Activated T-helper 17 cell treated with anti-CD3 and anti-CD28 coated beads, Interleukin-2, amount 50 U/mL, for 72 hours (primary cell): ENCODE results near the gene HDAC4. TPM values are rescaled to one million over a fixed set of nuclear protein-coding genes. Genes with fewer than 3 reads are reported as not detected.

Experiments used
- ATAC-seq: fragments of 150-1000 bp; cut with Tn5 transposase; replicated peaks from 2 replicates; pipeline ENCODE4 v1.10.0; 2021; ENCODE audit warnings: mild to moderate bottlenecking, moderate library complexity
- H3K27ac Mint-ChIP-seq: one replicate; pipeline ENCODE4 v1.8.0; 2022; ENCODE audit warnings: mixed read lengths
- H3K27me3 Mint-ChIP-seq: one replicate; pipeline ENCODE4 v1.8.0; 2022; ENCODE audit warnings: mixed read lengths
- H3K36me3 Mint-ChIP-seq: one replicate; pipeline ENCODE4 v1.8.0; 2022; ENCODE audit warnings: low read depth, mild to moderate bottlenecking, mixed read lengths
- H3K4me1 Mint-ChIP-seq: one replicate; pipeline ENCODE4 v1.8.0; 2022; ENCODE audit warnings: mixed read lengths
- H3K4me3 Mint-ChIP-seq: one replicate; pipeline ENCODE4 v1.8.0; 2022; ENCODE audit warnings: mild to moderate bottlenecking, mixed read lengths
- H3K9me3 Mint-ChIP-seq: one replicate; pipeline ENCODE4 v1.8.0; 2022; ENCODE audit warnings: mixed read lengths
- total RNA-seq, 2 donors: library from RNA; stranded (reverse); gene quantifications; one replicate each; pipeline ENCODE4 v1.2.3, GENCODE V29; 2022

Gene HDAC4
- total RNA-seq, 2 donors from 2014 or later: 34.3 to 52.9 TPM

DNA sequence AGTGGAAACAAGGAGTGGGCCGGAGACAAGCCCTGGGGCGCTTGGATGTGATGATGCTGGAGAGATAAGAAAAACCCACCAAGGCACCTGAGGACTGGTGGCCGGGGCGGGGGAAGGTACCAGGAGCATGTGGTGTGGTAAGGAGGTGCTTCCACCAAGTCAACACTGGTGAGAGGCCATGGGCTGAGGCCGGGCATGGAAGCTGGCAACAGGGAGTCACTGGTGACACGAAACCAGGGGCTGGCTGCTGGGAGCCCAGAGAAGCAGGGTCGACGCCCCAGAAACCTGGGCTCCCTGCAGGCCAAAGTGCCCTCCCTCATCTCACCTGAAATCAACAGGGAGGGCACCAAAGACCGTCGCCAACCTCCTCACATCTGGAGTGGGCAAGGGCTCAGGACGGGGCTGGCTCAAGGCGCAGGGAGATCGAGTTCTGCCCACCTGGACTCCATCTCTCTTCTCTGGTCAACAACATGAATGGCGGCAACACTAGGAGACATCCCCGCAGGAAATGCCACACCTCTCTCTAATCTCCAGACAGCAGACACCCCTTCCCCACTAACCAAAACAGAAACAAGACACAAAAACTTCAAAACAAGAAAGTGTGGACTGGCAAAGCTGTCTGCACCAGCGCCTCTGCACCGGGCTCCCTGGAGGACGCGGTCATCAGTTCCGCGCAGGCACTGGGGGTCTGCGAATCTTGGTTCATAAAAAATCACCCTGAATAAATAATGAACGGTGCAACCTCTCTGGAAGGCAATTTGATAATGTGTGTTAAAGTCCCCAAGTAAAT is 185.5 kb downstream of the HDAC4 start:
- no peak overlapping the region for H3K4me3 Mint-ChIP-seq
- peaks cover 37% of the 10 kb centered on the region for H3K4me1 Mint-ChIP-seq
- no peaks in the 10 kb centered on the region for H3K36me3 Mint-ChIP-seq
- peak overlapping the region; percentile 28 for H3K27ac Mint-ChIP-seq
- no peaks in the 10 kb centered on the region for H3K9me3 Mint-ChIP-seq
- H3K27me3 Mint-ChIP-seq: no peaks in the 10 kb centered on the region
- ATAC-seq: no peak

DNA sequence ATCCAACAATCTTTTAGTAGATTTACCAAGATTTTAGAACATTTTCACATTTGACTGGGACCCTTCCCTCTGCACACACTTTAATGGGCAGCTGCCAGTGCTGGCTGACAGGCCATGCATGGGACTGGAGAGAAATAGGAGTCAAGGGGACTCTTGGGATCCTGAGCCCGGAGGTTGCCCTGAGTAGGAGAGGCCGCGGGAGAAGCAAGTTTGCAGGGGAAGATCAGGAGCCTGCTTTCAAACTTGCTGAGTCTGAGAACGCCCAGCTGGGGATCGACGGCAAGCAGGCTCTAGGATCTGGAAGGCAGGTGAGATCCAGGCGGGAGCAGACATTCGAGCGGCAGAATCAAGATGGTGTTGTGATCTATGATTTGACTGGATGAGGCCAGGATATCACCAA is 186.1 kb downstream of the HDAC4 start:
- H3K9me3 Mint-ChIP-seq: no peaks in the 10 kb centered on the region
- no peak overlapping the region for H3K4me3 Mint-ChIP-seq
- peak overlapping the region; percentile 28 for H3K27ac Mint-ChIP-seq
- no peaks in the 10 kb centered on the region for H3K36me3 Mint-ChIP-seq
- H3K27me3 Mint-ChIP-seq: no peaks in the 10 kb centered on the region
- peaks cover 31% of the 10 kb centered on the region for H3K4me1 Mint-ChIP-seq
- ATAC-seq: no peak

DNA sequence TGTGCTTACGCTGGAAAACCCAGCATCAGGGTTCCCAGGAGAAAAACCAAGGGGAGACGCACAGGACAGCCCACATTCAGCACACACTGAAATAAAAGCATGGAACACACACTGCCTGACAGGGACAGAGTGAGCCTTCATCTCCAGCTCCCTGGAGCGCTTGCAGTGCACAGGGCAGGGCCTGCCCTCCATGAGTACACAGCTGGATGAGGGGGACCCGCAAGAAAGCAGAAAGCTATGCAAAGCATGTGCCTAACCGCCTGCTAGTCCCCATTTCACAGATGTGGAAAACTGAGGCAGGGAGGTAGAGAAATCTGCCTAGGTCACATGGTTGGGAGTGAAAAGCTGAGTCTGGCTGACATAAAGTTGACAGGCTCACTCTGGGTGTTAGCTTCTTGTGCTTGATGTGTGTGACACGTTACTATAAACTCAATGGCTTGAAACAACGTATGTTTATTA is 187.1 kb downstream of the HDAC4 start:
- ATAC-seq: no peak
- no peaks in the 10 kb centered on the region for H3K9me3 Mint-ChIP-seq
- H3K4me3 Mint-ChIP-seq: no peak overlapping the region
- H3K27ac Mint-ChIP-seq: no peak overlapping the region
- peaks cover 29% of the 10 kb centered on the region for H3K4me1 Mint-ChIP-seq
- no peaks in the 10 kb centered on the region for H3K27me3 Mint-ChIP-seq
- no peaks in the 10 kb centered on the region for H3K36me3 Mint-ChIP-seq

DNA sequence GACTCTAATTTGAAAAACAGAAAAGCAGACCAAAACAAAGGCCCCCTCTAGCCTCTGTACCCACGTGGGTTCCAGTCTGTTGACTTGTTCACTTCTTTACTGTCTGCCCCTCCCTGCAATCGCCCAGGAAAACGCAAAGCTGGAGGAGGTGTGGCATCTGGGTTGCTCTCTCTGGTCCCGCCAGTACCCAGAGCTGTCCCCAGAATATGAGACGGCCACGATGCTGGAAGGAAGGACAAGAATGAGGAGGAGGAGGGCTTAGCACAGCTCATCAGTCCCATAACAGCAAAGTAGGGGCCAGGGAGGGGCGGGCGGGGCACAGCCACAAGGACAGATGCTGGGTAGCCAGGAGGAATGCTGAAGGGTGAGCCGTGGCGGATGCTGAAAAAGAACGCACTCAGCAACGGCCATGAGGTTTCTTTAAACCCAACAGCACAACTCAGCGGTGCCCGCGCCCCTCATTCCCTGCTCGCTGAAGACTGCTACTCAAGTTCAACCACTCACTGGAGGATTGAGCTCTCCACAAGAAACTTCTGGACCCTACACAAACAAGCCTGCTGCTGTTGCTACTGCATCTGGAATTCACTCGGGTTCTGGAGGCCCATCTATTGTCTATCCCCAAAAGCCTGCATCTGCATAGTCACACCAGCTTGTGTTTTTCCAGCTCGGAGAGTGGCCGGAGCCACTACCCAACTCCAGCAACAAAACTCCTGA is 187.7 kb downstream of the HDAC4 start:
- no peak overlapping the region for H3K4me3 Mint-ChIP-seq
- H3K27me3 Mint-ChIP-seq: no peaks in the 10 kb centered on the region
- ATAC-seq: no peak
- H3K27ac Mint-ChIP-seq: no peak overlapping the region
- no peaks in the 10 kb centered on the region for H3K36me3 Mint-ChIP-seq
- H3K4me1 Mint-ChIP-seq: peaks cover 29% of the 10 kb centered on the region
- no peaks in the 10 kb centered on the region for H3K9me3 Mint-ChIP-seq

DNA sequence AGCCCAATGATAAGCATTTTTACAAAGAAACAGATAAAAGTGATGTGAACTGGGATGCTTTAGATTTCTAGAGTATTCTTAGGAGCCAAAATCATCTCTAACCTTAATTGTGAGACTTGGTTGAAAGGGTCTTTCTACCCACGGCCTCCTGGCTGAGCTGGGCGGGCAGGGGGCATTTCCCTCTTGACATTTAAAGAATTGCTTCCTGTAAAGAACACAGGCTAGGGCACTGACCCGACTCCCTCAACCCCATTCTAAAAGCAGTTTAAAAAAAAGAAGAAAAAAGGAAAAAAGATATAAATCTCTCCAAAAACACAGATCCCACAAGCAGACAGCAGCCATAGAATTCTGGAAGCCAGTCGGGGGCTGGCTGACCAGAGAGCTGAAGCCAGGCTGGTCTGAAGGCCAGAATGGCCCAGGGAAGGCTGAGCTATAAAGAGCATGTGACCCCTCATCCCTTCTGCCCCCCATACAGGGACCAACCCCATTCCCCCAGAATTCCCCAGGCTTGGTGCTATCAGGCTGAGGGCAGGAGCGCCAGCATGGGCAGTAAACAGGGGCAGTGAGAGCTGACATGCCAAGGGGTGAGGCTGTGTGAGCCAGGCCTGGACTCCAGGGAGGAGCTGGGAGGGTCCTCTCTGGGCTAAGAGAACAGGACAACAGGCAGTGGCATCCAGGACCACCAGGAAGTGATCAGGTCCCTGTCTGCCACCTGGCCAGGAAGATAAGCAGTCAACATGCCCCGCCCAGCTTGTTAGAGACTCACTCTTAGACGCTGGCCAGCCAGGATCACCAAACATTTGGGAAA is 188.5 kb downstream of the HDAC4 start:
- Mint-ChIP-seq H3K9me3 (no peaks in the 10 kb centered on the region), H3K36me3 (no peaks in the 10 kb centered on the region), H3K27me3 (no peaks in the 10 kb centered on the region), H3K4me1 (peaks cover 24% of the 10 kb centered on the region), H3K27ac (peak overlapping the region; percentile 29), H3K4me3 (no peak overlapping the region)
- ATAC-seq: no peak

DNA sequence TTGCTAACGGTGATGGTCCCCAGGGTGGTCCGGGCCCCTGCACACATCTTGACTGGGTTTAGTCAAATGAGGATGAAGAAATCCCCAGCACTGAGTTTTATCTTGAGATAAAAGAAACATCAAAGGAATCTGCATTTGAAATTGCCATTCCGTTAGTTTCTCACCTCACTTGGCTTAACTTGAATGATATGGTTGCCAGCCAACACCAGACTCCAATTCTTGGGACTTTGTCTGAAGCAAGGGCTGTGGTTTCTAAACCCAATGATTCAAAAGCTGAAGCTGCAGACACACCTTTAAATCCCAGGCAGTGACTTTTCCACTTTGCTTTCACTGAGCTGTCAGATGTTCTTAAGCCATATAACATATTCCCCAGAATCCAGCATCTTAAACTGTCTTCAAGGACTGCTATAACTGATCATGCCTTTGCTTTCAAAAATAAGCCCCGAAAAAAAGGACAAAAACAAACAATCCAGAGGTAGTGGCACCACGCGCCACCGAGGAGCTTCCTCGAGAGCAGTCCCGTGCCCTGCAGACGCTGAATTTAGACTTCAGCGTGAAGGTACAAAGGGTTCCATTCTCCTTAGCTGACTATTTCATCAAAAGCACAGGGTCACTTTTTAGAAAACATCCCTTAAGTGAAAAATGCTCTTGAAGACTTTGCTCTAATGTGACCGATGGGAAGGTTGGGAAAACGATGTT is 189.3 kb downstream of the HDAC4 start:
- Mint-ChIP-seq H3K27ac (peak overlapping the region; percentile 29), H3K4me3 (no peak overlapping the region), H3K9me3 (no peaks in the 10 kb centered on the region), H3K4me1 (peaks cover 21% of the 10 kb centered on the region), H3K27me3 (no peaks in the 10 kb centered on the region), H3K36me3 (no peaks in the 10 kb centered on the region)
- no peak for ATAC-seq

DNA sequence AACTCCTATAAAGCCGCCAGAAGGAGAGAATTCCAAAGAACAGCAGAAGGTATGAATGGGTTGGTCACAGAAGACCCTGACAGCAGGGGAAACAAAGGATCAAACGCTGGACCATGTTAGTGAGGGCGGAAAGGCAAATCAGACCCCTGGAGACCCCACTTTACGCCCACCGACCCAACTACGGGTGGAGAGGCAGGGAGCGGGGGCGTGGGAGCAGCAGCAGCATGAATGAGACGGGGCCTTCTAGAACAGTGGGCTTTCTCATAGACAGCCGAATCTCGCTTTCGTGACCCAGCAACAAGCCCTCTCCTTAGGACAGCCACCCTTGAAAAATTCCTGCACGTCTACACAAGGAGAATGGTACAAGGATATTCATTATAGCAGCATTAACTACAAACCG is 191.0 kb downstream of the HDAC4 start:
- ATAC-seq: no peak
- H3K27ac Mint-ChIP-seq: no peak overlapping the region
- no peaks in the 10 kb centered on the region for H3K27me3 Mint-ChIP-seq
- no peaks in the 10 kb centered on the region for H3K9me3 Mint-ChIP-seq
- H3K4me3 Mint-ChIP-seq: no peak overlapping the region
- no peaks in the 10 kb centered on the region for H3K36me3 Mint-ChIP-seq
- peaks cover 26% of the 10 kb centered on the region for H3K4me1 Mint-ChIP-seq

DNA sequence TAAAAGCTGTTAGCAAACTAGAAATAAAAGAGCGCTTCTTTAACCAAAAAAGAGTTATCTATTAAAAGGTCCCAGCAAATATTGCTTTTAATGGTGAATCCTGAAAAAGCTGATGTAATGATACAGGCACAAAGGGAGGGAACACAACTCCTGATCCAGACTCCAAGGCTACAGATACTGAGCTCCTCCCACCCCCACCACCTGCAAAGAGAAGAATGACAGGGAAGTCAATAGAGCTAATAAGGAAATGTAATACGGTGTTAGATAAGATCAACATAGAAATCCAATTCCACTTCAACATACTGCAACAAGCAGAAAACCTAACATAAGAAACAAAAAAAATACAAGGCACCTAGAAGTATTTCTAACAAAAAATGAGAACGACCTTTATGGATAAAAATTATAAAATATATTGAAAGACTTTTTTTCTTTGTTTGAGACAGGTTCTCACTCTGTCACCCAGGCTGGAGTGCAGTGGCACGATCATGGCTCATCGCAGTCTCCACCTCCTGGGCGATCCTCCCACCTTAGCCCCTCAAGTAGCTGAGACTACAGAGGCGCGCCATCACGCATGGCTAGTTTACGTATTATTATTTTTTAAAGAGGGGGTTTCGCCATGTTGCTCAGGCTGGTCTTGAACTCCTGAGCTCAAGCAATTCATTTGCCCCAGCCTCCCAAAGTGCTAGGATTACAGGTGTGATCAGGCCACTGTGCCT is 192.2 kb downstream of the HDAC4 start:
- no peaks in the 10 kb centered on the region for H3K36me3 Mint-ChIP-seq

DNA sequence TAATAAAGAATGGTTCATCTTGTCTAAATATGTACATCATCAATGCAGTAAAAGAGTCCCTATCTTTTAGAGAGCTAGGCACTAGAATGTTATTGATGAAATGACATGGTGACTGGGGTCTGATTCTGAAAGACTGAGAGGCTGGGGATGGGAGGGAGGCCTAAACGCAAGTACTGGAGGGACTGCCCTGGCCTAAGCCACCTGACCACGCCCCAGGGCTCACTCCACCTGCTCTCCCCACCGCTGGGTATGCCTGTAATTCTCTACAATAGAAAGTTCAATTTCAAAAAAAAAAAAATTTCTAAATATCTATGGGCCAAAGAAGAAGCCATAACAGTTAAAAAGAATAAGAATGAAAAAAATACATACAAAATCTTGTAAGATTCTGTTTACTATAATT is 194.0 kb downstream of the HDAC4 start:
- H3K4me1 Mint-ChIP-seq: peaks cover 18% of the 10 kb centered on the region
- no peak overlapping the region for H3K4me3 Mint-ChIP-seq
- no peaks in the 10 kb centered on the region for H3K27me3 Mint-ChIP-seq
- H3K9me3 Mint-ChIP-seq: no peaks in the 10 kb centered on the region
- H3K36me3 Mint-ChIP-seq: no peaks in the 10 kb centered on the region
- H3K27ac Mint-ChIP-seq: peak overlapping the region; percentile 15
- no peak for ATAC-seq

More for the DNA sequence above, 192.2 kb downstream of the HDAC4 start:
- ATAC-seq: no peak
- Mint-ChIP-seq H3K9me3 (no peaks in the 10 kb centered on the region), H3K4me3 (no peak overlapping the region), H3K27me3 (no peaks in the 10 kb centered on the region), H3K4me1 (peaks cover 18% of the 10 kb centered on the region), H3K27ac (no peak overlapping the region)

DNA sequence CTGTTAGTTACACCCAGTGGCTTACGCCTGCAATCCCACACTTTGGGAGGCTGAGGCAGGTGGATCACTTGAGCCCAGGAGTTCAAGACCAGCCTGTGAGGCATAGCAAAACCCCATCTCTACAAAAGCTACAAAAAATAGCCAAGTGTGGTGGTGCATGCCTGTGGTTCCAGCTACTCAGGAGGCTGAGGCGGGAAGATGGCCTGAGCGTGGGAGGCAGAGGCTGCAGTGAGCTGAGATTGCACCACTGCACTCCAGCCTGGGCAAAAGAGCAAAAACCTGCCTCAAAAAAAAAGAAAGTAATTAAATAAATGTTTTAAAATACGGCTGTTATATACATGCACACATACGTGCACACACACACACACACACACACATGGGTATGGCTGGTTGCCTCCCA is 194.8 kb downstream of the HDAC4 start:
- Mint-ChIP-seq H3K36me3 (no peaks in the 10 kb centered on the region), H3K9me3 (no peaks in the 10 kb centered on the region), H3K27ac (peak overlapping the region; percentile 59), H3K4me3 (no peak overlapping the region), H3K4me1 (peaks cover 18% of the 10 kb centered on the region), H3K27me3 (no peaks in the 10 kb centered on the region)
- no peak for ATAC-seq

DNA sequence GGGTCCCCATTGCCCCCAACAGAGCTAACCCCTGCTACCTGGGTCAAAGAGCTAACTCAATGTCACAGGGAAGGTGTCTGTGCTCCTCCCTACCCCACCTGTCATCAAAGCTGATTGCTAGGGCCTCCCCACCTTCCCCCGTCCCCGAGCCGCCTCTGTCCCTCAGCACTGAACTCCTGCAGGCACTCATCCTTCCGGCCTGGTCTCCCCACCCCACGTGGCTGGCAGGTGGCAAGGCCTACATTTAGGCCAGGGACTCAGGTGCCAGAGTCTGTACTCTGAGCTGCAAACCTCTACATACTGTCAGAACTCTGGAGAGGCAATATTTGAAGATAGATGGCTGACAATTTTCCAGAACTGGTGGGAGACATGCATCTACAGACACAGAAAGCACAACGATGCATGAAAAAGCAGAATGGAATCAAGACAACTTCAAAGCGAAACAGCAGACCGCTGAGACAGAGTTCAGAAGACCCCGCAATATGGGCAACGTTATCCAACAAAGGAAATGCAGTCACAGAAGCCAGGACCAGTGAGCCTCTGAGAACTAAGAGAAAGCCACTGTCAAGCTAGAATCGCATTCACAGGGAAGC is 195.8 kb downstream of the HDAC4 start:
- ATAC-seq: no peak
- Mint-ChIP-seq H3K27me3 (no peaks in the 10 kb centered on the region), H3K4me3 (no peak overlapping the region), H3K9me3 (no peaks in the 10 kb centered on the region), H3K36me3 (peaks cover 3% of the 10 kb centered on the region), H3K27ac (peak overlapping the region; percentile 59), H3K4me1 (peaks cover 18% of the 10 kb centered on the region)

DNA sequence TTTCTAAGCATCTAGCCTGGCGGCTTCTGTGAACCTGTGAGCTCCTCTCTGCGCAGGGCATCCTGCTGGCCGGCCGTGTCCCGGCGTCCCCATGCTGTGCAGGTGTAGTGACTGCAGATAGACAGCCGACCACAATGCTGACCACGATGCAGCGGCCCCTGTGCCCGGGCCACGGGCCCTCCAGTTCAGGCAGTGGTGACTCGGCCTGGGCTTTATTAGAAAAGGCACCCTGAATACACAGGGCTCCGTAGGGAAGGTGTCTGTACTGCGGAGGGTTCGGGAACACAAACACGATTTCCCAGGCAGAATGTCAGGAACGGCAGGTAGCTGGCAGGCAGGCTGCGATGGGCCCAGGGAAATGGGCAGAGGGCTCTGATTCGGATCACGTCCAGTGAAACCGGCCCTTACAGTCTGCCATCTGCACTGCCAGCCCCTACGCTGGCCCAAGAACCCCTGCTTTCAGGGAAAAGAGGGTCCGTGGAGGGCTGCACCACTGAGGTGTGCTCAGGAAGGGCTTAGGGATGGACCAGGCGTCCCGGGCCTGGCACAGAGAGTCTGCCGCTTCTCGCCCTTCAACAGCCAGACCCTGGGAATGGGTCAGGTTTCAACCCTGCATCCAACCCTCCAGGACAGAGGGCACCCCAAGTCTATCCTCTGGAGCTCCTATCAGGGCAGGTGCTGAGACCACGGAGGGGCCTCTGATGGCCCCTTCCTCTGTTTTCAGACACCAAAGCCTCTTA is 196.5 kb downstream of the HDAC4 start:
- H3K27me3 Mint-ChIP-seq: no peaks in the 10 kb centered on the region
- H3K27ac Mint-ChIP-seq: no peak overlapping the region
- peaks cover 18% of the 10 kb centered on the region for H3K4me1 Mint-ChIP-seq
- no peak for ATAC-seq
- no peak overlapping the region for H3K4me3 Mint-ChIP-seq
- H3K36me3 Mint-ChIP-seq: peaks cover 4% of the 10 kb centered on the region
- no peaks in the 10 kb centered on the region for H3K9me3 Mint-ChIP-seq
